Psoas muscle (tissue), 8 donors: ENCODE measurements around the gene RBM20. TPM values are rescaled to one million over a fixed set of nuclear protein-coding genes. Genes with fewer than 3 reads are reported as not detected.

Experiments
- ATAC-seq, 4 donors: fragments of 200-7000 bp; cut with Tn5 transposase; one replicate each; pipeline ENCODE4 v1.9.1; 2020; ENCODE audit warnings: moderate library complexity in 3 of 4, mild to moderate bottlenecking in 2 of 4
- DNase-seq, 2 donors: peaks; one replicate each; pipeline ENCODE4 v3.0.0-alpha.2; 2020
- H3K27ac ChIP-seq: fragments of 200-600 bp; one replicate; pipeline ENCODE4 v1.8.0; 2022
- H3K27me3 ChIP-seq, 3 donors: fragments of 200-600 bp in 1 of 3; one replicate each; pipeline versions ENCODE4 v1.6.1 to v1.8.0; 2013 to 2022; ENCODE audit warnings: low read length in 2 of 3, mild to moderate bottlenecking in 2 of 3, moderate library complexity in 1 of 3; ENCODE audit not compliant: insufficient read depth in 3 of 3
- H3K36me3 ChIP-seq, 2 donors: fragments of 200-600 bp in 1 of 2; one replicate each; pipeline versions ENCODE4 v1.6.1 to v1.8.0; 2013 to 2022; ENCODE audit warnings: low read depth in 1 of 2, mild to moderate bottlenecking in 1 of 2, moderate library complexity in 1 of 2; ENCODE audit not compliant: insufficient read depth in 1 of 2
- H3K4me1 ChIP-seq: fragments of 200-600 bp; one replicate; pipeline ENCODE4 v1.8.0; 2022
- H3K4me3 ChIP-seq: fragments of 200-600 bp; one replicate; pipeline ENCODE4 v1.8.0; 2022; ENCODE audit warnings: mild to moderate bottlenecking
- H3K9me3 ChIP-seq: fragments of 200-600 bp; one replicate; pipeline ENCODE4 v1.8.0; 2022
- CTCF ChIP-seq: fragments of 200-600 bp; IDR thresholded peaks from one replicate; pipeline ENCODE4 v1.8.0; 2022; ENCODE audit warnings: antibody characterized with exemption
- WGBS, 3 donors: extraction: QIAGEN DNeasy Blood & Tissue Kit; methylation state at CpG; one replicate each; pipeline versions ENCODE4 v1.1.6 to v1.1.7; 2013; 5-methylcytosine and 5-hydroxymethylcytosine counted together
- intact Hi-C, 2 donors: fragments of 100-400 bp; cut with DNase I; formaldehyde crosslinking; loops; one replicate each; pipeline versions ENCODE4 v1.11.0 to v1.14.2; 2022
- polyA plus RNA-seq, 3 donors: library from polyadenylated mRNA; stranded (reverse); fragments of 200-250 nt; gene quantifications; one replicate each; pipeline ENCODE4 v1.2.3, GENCODE V29; 2013
- total RNA-seq, 4 donors: library from RNA; stranded (reverse); fragmentation: NEBNext Ultra II Directional in 2 of 4; extraction: Animal tissue kit (Norgen Biotek cat#: 25700) in 2 of 4; gene quantifications; one replicate each; pipeline versions ENCODE4 v1.2.1 to v1.2.4, GENCODE V29; 2021 to 2023
- donor health status: healthy with polysubstance abuse.
- donor health status: DM: no; HTN: no; CAD: no; lungs with moderate emphysema.
- donor health status: Bipolar disorder and iron deficiency.
- donor health status: healthy.
- donor health status: DM: yes; HTN: yes; CAD: no.
- donor health status: DM: no; HTN: no; CAD: no.
- donor health status: DM: no; HTN: no; CAD: no.
- donor health status: DM: yes; HTN: yes; CAD: no.

The RBM20 gene
- total and polyA plus RNA-seq, 7 donors = 1.6 to 48.8 (median 14.2) TPM

- no peaks in the 10 kb centered on the region for H3K27me3 ChIP-seq
- TF ChIP-seq CTCF = no peak
- H3K4me3 ChIP-seq = no peak overlapping the region
- DNase-seq (no peak), ATAC-seq (no peak)
- intact Hi-C loops = no loop called here
- H3K4me1 ChIP-seq = no peaks in the 10 kb centered on the region
- WGBS, 3 donors = 68 to 76% (median 76%) methylated on average over 6 of the region's 6 CpGs
- H3K27ac ChIP-seq = no peak overlapping the region
- no peaks in the 10 kb centered on the region for H3K9me3 ChIP-seq
- peaks cover 0 to 4% of the 10 kb centered on the region in 2 donors for H3K36me3 ChIP-seq
Observed at GRCh38 chr10:110847374-110847773, 203.2 kb downstream of the RBM20 start.

GRCh38 chr10:110848106-110848505, 204.0 kb downstream of the RBM20 start:
- TF ChIP-seq CTCF = no peak
- 73 to 85% (median 78%) methylated on average over 2 of the region's 2 CpGs for WGBS, 3 donors
- ATAC-seq = no peak
- H3K4me3 ChIP-seq = no peak overlapping the region
- H3K4me1 ChIP-seq = no peaks in the 10 kb centered on the region
- H3K27me3 ChIP-seq = no peaks in the 10 kb centered on the region
- no peak for DNase-seq
- H3K27ac ChIP-seq = no peak overlapping the region
- H3K9me3 ChIP-seq = no peaks in the 10 kb centered on the region
- intact Hi-C loops = no loop called here
- H3K36me3 ChIP-seq = no peaks in the 10 kb centered on the region

- H3K4me1 ChIP-seq = no peaks in the 10 kb centered on the region
- no peaks in the 10 kb centered on the region for H3K27me3 ChIP-seq
- TF ChIP-seq CTCF = no peak
- intact Hi-C loops = no loop called here
- no peak overlapping the region for H3K4me3 ChIP-seq
- ATAC-seq = no peak
- no peak overlapping the region for H3K27ac ChIP-seq
- DNase-seq = no peak
- no peaks in the 10 kb centered on the region for H3K36me3 ChIP-seq
- 96 to 98% (median 97%) methylated on average over 3 of the region's 3 CpGs for WGBS, 3 donors
- H3K9me3 ChIP-seq = no peaks in the 10 kb centered on the region
Observed at GRCh38 chr10:110850099-110850498, 206.0 kb downstream of the RBM20 start.

GRCh38 chr10:110851020-110851612, 207.0 kb downstream of the RBM20 start:
- WGBS, 3 donors = 76 to 80% (median 79%) methylated on average over 8 of the region's 8 CpGs
- no peaks in the 10 kb centered on the region for H3K27me3 ChIP-seq

More at GRCh38 chr10:110851020-110851612, 207.0 kb downstream of the RBM20 start:
- intact Hi-C loops = no loop called here
- Histone ChIP-seq H3K36me3 (no peaks in the 10 kb centered on the region), H3K27ac (no peak overlapping the region), H3K4me3 (no peak overlapping the region), H3K4me1 (no peaks in the 10 kb centered on the region), H3K9me3 (no peaks in the 10 kb centered on the region)
- no peak for ATAC-seq
- no peak for DNase-seq
- no peak for TF ChIP-seq CTCF
